Gastroesophageal sphincter (tissue), 4 donors: ENCODE results near the gene THSD4. TPM values are rescaled to one million over a fixed set of nuclear protein-coding genes. Genes with fewer than 3 reads are reported as not detected.

Experiments used
- ATAC-seq: fragments of 150-250 bp; one replicate; pipeline ENCODE4 v1.9.1; 2016; ENCODE audit warnings: mild to moderate bottlenecking, moderate library complexity
- H3K27ac ChIP-seq, 4 donors: fragments of 200-600 bp; sonication (generic) in 3 of 4; 1 replicate in 3 of 4; 2 replicates in 1 of 4; pipeline ENCODE4 v1.5.1; 2016 to 2019
- H3K27me3 ChIP-seq: fragments of 200-600 bp; sonication (generic); one replicate; pipeline ENCODE4 v1.5.1; 2019
- H3K36me3 ChIP-seq, 2 donors: fragments of 200-600 bp; sonication (generic); one replicate each; pipeline ENCODE4 v1.5.1; 2019; ENCODE audit warnings: control low read depth in 1 of 2
- H3K4me1 ChIP-seq, 3 donors: fragments of 200-600 bp; sonication (generic); 1 replicate in 2 of 3; 2 replicates in 1 of 3; pipeline ENCODE4 v1.5.1; 2016 to 2019; ENCODE audit warnings: control low read depth in 2 of 3
- H3K4me3 ChIP-seq, 2 donors: fragments of 200-600 bp; sonication (generic); one replicate each; pipeline ENCODE4 v1.5.1; 2019; ENCODE audit warnings: mild to moderate bottlenecking in 1 of 2, moderate library complexity in 1 of 2
- H3K9me3 ChIP-seq, 3 donors: fragments of 200-600 bp; sonication (generic); one replicate each; pipeline ENCODE4 v1.5.1; 2017 to 2019; ENCODE audit warnings: control low read depth in 2 of 3
- EP300 ChIP-seq: sonication (generic); formaldehyde crosslinking; IDR thresholded peaks from one replicate; pipeline ENCODE4 v1.6.1; 2017; ENCODE audit warnings: antibody characterized with exemption, mild to moderate bottlenecking
- POLR2A ChIP-seq, 2 donors: fragments of 450-650 bp; IDR thresholded peaks; one replicate each; pipeline ENCODE4 v1.6.1; 2017; ENCODE audit warnings: antibody characterized with exemption in 2 of 2, mild to moderate bottlenecking in 2 of 2, moderate library complexity in 1 of 2
- POLR2AphosphoS5 ChIP-seq: sonication (generic); formaldehyde crosslinking; IDR thresholded peaks from one replicate; pipeline ENCODE4 v1.6.1; 2017; ENCODE audit warnings: antibody characterized with exemption
- WGBS, 2 donors: methylation state at CpG; one replicate each; pipeline ENCODE4 v1.1.5; 2018; ENCODE audit warnings: low coverage in 1 of 2; 5-methylcytosine and 5-hydroxymethylcytosine counted together
- total RNA-seq, 4 donors: library from RNA; depleted of rRNA; stranded (reverse); fragments of >200 nt; gene quantifications; one replicate each; pipeline ENCODE4 v1.1.0, GENCODE V29; 2016
- TF ChIP-seq, protein P1 (sequence below), 4 experiments: fragments of 200-600 bp in 2 of 4; fragments of 450-650 bp in 2 of 4; sonication (generic) in 1 of 4; IDR thresholded peaks; one replicate each; pipeline ENCODE4 v1.5.1; 2017 to 2019; ENCODE audit warnings: antibody characterized with exemption in 4 of 4, mild to moderate bottlenecking in 2 of 4, moderate library complexity in 2 of 4

Gene THSD4
- total RNA-seq, 4 donors from 2014 or later, result 4.6 to 28.5 (median 17.6) TPM

- TF ChIP-seq POLR2AphosphoS5 (no peak), POLR2A (IDR thresholded peaks at IDR 0.05) (no peak), EP300 (no peak)
- TF ChIP-seq, protein P1, sequence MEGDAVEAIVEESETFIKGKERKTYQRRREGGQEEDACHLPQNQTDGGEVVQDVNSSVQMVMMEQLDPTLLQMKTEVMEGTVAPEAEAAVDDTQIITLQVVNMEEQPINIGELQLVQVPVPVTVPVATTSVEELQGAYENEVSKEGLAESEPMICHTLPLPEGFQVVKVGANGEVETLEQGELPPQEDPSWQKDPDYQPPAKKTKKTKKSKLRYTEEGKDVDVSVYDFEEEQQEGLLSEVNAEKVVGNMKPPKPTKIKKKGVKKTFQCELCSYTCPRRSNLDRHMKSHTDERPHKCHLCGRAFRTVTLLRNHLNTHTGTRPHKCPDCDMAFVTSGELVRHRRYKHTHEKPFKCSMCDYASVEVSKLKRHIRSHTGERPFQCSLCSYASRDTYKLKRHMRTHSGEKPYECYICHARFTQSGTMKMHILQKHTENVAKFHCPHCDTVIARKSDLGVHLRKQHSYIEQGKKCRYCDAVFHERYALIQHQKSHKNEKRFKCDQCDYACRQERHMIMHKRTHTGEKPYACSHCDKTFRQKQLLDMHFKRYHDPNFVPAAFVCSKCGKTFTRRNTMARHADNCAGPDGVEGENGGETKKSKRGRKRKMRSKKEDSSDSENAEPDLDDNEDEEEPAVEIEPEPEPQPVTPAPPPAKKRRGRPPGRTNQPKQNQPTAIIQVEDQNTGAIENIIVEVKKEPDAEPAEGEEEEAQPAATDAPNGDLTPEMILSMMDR (IDR thresholded peaks at IDR 0.05), result no peak
- Histone ChIP-seq H3K4me1 (peaks cover 0 to 37% (median 0%) of the 10 kb centered on the region in 3 donors), H3K27ac (peak overlapping the region in 2 of 4 donors; percentile 1 to 24), H3K4me3 (no peak overlapping the region), H3K9me3 (no peaks in the 10 kb centered on the region), H3K36me3 (no peaks in the 10 kb centered on the region), H3K27me3 (no peaks in the 10 kb centered on the region)
- 78 to 88% methylated on average over 1 to 3 of the region's 3 CpGs for whole genome bisulfite sequencing, 2 donors
- ATAC-seq, result no peak
Observed at GRCh38 chr15:71679223-71679792, 564.0 kb downstream of the THSD4 start.

DNA sequence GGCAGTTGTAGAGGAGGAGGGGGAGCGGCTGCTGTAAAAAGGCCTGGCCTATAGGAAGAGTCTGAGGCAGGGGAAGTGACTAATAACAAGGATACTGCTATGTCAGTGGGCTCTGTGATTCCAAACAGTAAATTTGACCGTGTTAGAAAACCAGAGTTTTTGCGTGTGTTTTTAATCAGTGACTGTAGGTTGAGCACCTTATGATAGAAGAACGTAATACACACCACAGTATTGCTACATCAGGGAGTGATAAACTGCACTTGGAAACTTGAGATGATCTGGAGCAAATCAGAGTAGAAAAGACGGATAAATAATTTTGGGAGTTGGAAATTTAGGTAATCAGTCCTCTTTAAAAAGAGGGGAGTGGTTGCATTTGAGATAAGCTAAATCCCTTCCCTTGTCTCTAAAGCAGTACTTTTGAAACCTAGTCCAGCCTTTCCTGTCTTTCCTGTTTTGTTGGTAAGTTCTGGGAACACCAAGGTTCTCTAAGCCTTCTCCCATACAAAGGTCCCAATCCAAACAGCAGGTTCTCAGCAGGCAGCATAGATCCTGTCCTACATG lies 564.6 kb downstream of the THSD4 start:
- Histone ChIP-seq H3K4me3 (no peak overlapping the region), H3K4me1 (peaks cover 0 to 37% (median 0%) of the 10 kb centered on the region in 3 donors), H3K27me3 (no peaks in the 10 kb centered on the region), H3K36me3 (no peaks in the 10 kb centered on the region), H3K27ac (peak overlapping the region in 2 of 4 donors; percentile 1 to 24), H3K9me3 (no peaks in the 10 kb centered on the region)
- TF ChIP-seq EP300, result no peak
- no peak for TF ChIP-seq POLR2A (IDR thresholded peaks at IDR 0.05)
- TF ChIP-seq, protein P1 (IDR thresholded peaks at IDR 0.05), result no peak
- TF ChIP-seq POLR2AphosphoS5, result no peak
- no peak for ATAC-seq
- 75 to 76% methylated on average over 4 to 5 of the region's 5 CpGs for WGBS, 2 donors

DNA sequence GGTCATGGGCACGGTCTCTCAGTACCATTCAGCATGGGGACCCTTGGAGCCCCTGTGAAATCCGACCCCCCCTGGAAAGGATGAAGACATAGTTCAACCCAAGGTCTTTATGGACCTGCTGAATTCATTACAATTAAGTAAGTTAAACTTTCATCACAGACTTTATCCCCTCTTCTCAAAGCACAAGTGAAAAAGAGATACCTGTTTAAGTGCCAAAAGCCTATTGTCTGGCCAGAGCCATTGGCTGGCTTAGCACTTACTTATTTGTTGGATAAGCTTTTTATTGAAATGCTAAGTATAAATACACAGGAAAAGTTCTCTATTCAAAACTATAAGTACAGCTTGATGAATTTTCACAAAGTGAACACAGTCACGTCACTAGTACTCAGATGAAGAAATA lies 566.7 kb downstream of the THSD4 start:
- no peak for ATAC-seq
- Histone ChIP-seq H3K27ac (no peak overlapping the region), H3K27me3 (no peaks in the 10 kb centered on the region), H3K4me3 (no peak overlapping the region), H3K36me3 (no peaks in the 10 kb centered on the region), H3K9me3 (no peaks in the 10 kb centered on the region), H3K4me1 (peaks cover 0 to 27% (median 0%) of the 10 kb centered on the region in 3 donors)
- 94 to 97% methylated on average over 3 of the region's 3 CpGs for WGBS, 2 donors
- TF ChIP-seq POLR2AphosphoS5 (no peak), POLR2A (IDR thresholded peaks at IDR 0.05) (no peak), EP300 (no peak)
- TF ChIP-seq, protein P1 (IDR thresholded peaks at IDR 0.05), result no peak

- no peak for ATAC-seq
- TF ChIP-seq POLR2AphosphoS5 (no peak), POLR2A (IDR thresholded peaks at IDR 0.05) (no peak), EP300 (no peak)
- TF ChIP-seq, protein P1 (IDR thresholded peaks at IDR 0.05), result no peak
- WGBS, 2 donors, result 77 to 81% methylated on average over 9 of the region's 9 CpGs
- no peak overlapping the region for H3K27ac ChIP-seq
- no peaks in the 10 kb centered on the region for H3K36me3 ChIP-seq
- H3K4me3 ChIP-seq, result no peak overlapping the region
- peaks cover 0 to 11% (median 0%) of the 10 kb centered on the region in 3 donors for H3K4me1 ChIP-seq
- H3K27me3 ChIP-seq, result no peaks in the 10 kb centered on the region
- no peaks in the 10 kb centered on the region for H3K9me3 ChIP-seq
Observed at GRCh38 chr15:71683411-71684274, 568.4 kb downstream of the THSD4 start.
